Medulla oblongata (tissue), 1 donor: ENCODE results near the gene FN3K.
A peak's percentile ranks its signal among the peaks of the same experiment; 100 is the strongest.

Experiments used
- DNase-seq: peaks from one replicate; pipeline ENCODE4 v3.0.0-alpha.2; 2015; ENCODE audit errors: extremely low spot score

FN3K gene

GRCh38 chr17:82734987-82735866, at the start of gene FN3K:
TSS of gene FN3K (plus strand) at chr17:82735615. CDS start at chr17:82735637, 22 bp downstream.
- peak; percentile 72 for DNase-seq

DNA sequence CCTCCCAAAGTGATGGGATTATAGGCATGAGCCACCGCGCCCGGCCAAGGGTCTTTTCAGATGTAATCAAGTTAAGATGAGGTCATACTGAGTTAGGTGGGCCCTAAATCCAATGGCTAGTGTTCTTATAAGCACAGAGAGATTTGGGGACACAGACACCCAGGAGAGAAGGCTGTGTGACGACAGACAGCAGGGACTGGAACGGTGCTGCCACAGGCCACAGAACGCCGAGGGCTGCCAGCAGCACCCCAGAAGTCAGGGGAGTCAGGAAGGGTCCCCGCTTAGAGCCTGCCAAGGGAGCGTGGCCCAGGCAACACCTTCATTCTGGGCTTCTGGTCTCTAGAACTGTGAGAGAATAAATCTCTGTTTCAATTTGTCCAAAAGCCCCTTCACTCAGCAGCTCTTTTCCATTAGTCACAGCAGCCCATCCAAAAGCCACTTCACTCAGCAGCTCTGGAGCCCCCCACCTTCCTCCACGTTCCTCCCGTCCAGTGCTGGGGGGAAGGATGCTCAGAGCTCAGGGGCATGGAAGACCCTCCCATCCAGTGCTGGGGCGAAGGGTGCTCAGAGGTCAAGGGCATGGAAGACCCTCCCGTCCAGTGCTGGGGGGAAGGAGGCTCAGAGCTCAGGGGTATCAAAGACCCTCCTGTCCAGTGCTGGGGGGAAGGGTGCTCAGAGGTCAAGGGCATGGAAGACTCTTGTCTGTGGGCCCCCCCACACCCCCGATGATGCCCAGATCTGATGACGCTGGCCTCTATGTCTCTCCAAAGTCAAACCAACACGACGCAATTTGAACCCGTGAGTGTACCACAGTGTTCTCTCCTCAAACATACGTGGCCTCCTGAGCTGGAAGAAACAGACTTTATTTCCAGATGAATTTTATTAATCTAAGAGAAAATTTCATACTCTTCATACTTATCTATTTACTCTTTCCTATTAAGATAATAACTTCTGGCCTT, 48.8 kb upstream of the FN3K start:
- DNase-seq, result no peak

DNA sequence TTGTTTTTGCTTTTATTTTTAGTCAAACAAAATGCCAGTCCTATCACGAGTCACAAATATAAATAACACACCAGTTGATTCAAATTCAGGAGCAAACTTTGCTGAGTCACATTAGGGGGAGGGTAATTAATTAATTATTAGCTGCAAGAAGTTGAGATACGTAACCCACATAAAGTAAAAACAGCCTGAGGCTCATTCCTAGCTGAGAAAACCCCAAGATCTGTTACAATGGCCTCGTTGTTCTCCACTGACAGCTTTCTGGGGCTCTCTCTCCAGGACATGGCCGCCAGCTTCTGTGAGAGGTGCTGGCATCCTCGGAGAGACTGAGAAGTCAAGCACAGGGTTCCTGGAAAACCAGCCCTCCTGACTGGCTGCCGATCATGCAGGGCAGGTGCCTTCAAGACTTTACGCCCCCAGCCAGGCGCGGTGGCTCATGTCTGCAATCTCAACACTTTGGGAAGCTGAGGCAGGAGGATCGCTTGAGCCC, 48.0 kb upstream of the FN3K start:
- peak; percentile 78 for DNase-seq

- no peak for DNase-seq
Observed at GRCh38 chr17:82687871-82688270, 47.5 kb upstream of the FN3K start.

DNA sequence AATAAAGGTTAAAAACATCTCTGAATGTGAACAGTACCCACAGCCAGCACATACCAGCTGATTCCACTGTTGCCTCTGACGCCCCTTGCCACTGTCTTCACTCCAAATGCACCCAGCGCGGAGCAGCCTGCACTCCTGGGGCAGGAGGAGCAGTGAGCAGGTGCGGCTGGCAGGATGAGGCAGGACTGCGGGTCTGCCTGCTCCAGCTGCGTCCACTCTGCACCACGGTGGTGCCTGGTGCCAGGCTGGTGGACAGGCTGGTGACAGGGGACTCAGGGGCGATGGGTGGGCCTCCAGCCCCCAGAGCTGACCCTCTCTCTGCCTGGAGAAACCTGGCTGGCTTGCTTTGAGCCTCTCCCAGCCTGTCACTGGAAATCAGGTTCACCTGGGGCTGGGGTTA, 46.3 kb upstream of the FN3K start:
- no peak for DNase-seq

DNA sequence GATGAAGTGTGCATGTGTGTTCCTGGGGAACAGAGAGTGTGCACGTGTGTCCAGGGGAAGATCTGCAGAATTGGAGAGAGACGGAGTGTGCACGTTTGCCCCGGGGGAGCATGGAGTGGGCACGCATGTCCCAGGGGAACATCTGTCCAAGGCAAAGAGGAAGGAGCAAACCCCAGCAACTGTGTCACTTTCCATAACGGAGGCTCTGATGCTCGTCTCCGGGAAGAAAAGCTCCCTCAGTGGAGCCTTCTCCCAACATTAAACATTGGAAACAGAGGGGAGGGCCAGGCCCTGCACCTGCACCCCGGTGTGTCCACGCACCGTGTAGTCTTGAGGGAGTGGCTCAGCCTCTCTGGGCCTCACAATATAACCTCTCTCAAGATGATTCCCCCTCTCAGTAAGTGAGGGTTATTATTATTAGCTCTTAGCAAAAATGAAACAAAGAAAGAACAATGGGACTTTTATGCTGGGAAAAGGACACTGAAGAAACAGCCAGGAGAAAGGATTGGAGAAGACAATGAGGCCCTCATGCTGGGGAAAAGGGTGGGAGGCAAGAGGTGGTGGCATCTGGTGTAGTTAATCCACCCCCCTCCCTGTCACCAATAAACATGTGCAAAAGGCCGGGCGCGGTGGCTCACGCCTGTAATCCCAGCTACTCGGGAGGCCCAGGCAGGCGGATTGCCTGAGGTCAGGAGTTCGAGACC, 44.5 kb upstream of the FN3K start:
- DNase-seq, result peak; percentile 86

DNA sequence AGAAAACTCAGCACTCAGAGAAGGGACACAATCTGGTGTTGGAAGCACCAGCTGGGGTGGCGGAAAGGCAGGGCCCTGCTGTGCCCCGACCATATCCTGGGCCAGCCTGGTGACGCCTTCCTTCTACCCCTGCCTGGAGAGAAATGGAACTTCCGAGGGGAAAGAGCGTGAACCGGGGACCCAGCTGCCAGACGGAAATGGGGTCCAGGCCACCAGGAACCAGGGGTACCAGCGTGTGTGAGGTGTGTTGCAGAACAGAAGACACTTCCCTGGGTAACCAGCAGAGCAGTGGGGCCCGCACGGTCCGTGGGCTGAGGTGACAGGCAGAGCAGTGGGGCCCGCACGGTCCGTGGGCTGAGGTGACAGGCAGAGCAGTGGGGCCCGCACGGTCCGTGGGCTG, 43.7 kb upstream of the FN3K start:
- no peak for DNase-seq

DNA sequence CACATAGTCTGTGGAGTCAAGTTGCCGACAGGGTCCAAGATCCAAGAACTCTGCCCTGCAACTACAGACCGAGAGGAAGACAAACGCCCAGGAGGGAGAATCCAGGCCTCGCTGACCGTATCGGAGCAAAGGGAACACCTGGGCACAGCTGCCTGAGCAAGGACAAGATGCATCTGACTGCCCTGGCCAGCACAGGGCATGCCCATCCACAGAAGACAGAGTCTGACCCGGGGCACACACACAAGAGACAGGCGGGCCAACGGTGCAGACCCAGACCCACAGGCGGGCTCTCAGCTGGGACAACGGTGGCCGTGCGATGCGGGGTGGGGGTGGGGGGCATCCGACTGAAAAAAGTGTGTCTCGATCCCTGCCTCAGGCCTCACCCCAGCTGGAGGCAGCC, 43.1 kb upstream of the FN3K start:
- no peak for DNase-seq

DNA sequence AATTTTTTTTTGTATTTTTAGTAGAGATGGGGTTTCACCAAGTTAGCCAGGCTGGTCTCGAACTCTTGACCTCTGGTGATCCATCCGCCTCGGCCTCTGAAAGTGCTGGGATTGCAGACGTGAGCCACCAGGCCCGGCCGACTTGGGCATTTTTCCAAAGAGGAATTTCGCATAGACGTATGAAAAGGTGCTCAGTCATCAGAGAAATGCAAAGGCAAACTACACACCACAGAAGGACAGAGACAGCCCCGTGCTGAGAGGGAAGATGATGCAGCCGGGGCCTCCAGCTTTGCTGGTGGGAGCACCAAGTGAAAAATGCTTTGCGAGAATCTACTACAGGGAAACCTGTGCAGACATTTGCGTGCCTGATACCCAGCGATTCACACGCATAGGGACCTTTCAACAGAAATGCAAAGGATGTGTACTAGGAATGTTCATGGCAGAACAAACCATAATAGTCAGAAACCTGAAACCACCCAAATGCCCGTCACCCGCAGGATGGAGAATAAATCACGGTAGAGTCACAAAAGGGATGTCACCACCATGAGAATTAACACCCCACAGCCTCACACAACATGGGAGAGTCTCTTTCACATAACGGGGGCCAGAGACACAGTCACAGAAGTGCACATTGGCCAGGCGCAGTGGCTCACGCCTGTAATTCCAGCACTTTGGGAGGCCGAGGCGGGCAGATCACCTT, 42.1 kb upstream of the FN3K start:
- DNase-seq, result no peak

DNA sequence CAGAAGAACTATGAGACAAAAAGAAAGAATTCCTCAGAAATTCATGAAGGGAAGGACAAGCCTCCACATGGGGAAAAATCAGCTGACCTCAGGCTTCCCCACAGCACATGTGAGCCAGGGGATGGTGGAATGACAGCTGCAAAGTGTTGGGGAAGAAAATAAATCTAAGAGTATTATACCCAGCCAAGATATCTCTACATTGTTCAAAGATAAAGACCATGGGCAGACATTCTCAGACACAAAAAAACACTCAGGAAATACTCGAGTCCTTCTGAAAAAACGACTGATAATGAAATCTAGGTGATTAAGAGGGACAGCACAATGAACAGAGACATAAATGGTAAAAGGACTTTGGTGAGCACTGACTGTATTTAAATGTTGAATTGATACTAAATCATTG, 40.8 kb upstream of the FN3K start:
- DNase-seq, result no peak

DNA sequence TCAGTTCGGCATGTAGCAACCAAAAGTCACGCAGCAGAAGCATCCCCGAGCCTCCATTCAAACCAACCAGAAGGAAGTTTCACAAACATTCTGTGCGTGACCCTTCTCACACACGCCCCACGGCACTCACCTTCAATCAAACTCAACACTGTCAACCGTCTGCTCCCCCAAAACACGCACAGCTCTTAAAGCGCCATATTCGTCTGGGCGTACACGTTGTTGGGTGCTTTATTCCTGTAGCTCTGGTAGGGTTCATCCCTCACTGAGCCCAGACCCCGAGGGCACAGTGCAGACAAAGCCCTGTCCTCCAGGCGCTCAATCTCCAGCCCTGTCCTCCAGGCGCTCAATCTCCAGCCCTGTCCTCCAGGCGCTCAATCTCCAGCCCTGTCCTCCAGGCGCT, 39.2 kb upstream of the FN3K start:
- DNase-seq, result no peak

- DNase-seq, result no peak
Observed at GRCh38 chr17:82696916-82697807, 38.3 kb upstream of the FN3K start.

GRCh38 chr17:82697808-82698064, 37.7 kb upstream of the FN3K start:
- DNase-seq, result no peak

GRCh38 chr17:82698065-82698973, 37.1 kb upstream of the FN3K start, which contains the start of gene RAB40B:
TSS of gene RAB40B (minus strand) at chr17:82698698. CDS start at chr17:82698596, 102 bp downstream.
- DNase-seq, result peak; percentile 99

DNA sequence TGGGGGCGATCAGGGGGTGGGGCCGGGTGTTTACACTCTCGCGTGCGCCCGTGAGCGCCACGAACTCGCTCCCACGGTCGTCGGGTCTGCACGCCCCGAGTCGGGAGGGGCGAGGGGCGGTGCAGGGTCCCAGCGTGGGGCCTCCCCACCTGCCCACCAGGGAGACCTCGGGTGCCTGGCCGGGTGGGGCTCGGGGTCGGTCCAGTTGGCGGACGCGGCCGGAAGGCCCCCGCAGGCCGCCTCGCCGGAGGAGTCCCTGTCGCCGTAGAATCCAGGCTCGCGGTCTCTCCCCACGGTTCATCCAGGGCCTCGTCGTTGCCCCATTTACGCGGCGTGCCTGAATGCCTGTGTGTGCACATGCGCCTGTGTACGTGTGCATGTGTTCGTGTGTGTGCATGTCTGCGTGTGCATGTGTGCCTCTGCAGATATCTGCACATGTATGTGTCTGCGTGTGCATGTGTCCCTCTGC, 36.4 kb upstream of the FN3K start:
- no peak for DNase-seq

DNA sequence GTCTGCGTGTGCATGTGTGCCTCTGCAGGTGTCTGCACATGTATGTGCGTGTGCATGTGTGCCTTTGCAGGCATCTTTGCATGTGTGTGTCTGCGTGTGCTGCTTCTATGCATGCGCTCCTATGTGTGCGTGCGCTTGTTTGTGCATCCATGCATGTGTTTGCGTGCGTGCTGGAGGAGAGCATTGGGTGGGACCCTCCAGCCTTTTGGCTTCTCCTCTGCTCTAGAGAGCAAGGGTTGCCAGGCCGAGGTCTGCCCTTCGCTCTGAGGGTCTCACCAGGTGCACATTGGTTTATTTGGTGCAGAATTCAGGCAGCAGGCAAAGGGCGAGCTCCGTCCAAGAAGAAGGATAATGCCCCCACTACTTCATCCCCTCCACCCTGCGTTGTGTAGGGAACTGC, 35.9 kb upstream of the FN3K start:
- DNase-seq, result no peak

DNA sequence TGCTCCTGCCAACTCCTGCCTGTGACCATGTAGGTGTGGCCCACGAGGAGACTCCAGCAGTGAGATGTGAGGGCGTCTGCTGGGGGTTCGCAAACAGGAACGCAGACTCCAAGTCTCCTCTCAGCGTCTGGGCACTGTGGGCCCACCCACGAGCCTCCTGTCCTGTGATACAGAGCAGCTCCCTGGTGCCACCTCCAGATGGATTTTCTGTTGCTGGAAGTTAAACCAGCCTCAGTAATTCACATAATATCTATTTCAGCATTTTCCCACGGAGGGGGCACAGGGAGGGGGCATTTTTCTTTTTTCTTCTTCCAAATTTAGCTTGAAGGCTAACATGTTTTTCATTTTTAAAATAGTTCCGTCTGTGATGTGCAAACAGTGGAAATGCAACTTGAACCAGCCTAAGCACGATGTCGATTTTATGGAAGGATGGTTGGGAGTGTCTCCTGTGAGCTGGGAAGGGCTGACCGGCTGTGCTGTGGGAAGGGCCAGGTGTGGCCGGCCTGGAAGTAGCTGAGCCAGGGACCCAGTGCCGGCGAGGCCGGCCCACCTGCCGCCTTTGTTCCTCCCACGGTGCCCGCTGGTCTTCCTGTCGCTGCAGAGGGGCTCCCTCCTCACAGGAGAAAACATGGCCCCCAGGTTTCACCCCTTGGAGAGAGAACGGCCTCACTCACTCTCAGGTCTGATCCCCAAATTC, 33.0 kb upstream of the FN3K start:
- no peak for DNase-seq

DNA sequence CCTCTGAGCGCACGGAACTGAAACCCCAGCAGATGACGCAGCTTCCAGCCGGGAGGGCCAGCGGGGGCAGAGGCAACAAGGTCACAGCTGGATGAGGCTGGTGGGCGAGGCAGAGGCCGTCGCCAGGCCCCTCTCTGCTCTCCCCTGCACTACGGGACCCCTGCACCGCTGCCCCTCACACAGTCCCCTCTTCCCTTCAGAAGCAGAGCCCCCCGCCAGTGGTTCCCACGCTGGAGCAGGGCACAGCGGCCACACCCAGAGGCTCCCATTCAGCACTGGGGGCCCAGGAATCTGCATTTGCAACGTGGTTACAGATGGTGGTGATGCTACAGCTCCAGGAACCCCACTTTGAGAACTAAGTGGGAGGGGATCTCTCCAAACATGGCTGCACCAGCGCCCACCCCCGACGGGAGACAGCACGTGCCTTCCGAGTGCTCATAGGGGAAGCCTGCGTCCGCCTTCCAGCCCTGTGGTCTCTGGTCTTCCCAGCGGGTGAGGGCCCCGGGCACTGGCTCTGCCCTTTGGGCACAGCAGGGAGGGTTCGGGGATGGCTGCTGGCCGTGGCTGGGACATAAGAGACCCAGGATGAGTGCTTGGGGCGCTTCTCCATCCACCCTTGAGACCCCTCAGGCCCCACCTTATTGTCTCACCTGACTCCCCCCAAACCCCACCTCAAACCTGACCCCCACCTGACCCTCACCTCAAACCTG, 32.2 kb upstream of the FN3K start:
- no peak for DNase-seq
